Stimulated activated CD8-positive, alpha-beta memory T cell treated with anti-CD3 and anti-CD28 coated beads, Interleukin-12 subunit alpha, Interleukin-12 subunit beta, amount 100 ng/mL, for 1 hour (primary cell): ENCODE data around the gene FZD2.
"Not testable (repeated sequence)": the region's sequence is repeated elsewhere in the genome, so short reads cannot be mapped to it uniquely, and the experiment has no call there.

Source experiments
- DNase-seq: peaks from one replicate; pipeline ENCODE4 v3.0.0-alpha.2; 2020; ENCODE audit warnings: low read depth

Gene FZD2

GRCh38 chr17:44546671-44547606 is 10.3 kb upstream of the FZD2 start:
- DNase-seq = no peak

DNA sequence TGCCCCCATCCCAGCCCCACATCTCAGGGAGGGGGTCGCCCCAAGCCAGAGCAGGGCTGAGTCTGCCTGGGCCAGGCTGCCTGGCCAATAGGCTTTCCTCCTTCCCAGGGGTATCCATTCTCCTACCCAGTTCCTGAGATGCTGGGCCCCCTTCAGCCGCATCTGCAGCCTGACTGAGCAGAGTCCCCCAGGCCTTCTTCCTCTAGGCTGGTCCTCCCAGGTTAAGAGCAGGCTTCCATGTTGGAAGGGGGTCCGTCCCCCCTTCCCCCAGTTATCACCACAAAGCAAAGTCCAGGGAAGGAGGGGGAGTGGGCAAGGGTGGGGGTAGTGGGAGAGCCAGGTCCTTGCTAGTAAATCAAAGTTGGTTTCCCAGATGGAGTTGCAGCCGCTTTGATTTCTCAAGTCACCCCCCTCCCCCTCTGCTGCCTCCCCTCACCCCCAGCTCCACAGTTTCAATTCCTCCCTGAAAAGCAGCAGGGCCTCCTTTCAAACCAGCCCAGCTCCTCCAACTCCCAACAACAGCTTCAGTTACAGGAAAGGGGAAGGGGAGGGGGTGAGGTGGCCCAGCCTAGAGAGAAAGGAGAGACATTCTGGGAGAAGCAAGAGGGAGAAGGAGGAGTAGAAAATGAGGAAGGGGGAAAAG is 9.5 kb upstream of the FZD2 start:
- DNase-seq = no peak

GRCh38 chr17:44548376-44549230 is 8.7 kb upstream of the FZD2 start:
- no peak for DNase-seq

- DNase-seq = no peak
Measured at GRCh38 chr17:44549686-44550085, 7.6 kb upstream of the FZD2 start.

DNA sequence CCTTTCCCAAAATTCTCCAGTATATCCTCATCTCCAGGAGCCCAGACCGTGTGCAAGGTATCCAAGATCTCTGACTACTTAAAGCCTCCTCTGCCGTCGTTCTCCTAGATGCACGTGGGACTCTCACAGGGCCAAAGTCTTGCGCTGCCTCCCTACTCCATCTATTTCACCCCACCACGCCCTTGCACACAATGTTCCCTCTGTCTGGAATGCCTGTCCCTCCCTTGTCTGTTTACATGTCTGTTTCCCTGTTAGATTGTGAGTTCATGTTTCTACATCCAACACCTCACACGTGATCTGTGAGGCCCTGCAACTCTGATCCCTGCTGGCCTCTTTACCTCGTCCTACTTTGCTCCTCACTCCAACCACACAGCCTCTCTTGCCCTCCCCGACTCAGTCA is 4.9 kb upstream of the FZD2 start:
- no peak for DNase-seq

- no peak for DNase-seq
Measured at GRCh38 chr17:44555099-44555498, 2.2 kb upstream of the FZD2 start.

DNA sequence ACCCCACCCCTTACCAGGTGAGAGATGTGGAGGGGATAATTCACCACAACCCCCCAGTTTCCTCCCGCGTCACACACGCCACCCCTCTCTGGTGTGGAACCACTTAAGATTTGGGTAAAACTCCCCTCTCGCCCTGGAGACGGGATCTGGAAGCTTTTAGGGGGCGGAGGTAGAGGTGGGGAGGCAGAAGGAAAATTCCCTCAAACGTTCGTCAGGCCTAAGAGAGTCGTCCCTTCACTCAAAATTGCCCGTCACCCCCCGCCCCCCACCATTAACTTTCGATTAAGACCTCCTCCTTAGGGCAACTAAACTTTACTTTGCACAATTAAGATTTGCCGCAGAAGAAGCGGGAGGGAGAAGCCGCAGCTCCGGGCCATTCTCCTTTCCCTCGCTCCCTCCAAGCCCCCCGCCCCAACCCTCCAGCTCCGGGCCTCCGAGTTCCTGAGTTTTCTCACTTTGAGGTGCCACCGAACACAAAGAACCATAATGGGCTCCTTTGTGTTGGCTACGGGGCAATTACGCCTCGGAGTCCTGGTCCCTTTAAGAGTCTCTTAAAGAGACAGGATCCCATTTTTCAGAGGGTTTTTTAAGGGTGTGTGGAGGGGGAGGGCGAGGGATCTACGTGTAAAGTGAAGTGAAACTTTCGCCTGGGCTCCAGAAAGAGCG is 985 bp upstream of the FZD2 start:
- no peak for DNase-seq

GRCh38 chr17:44557651-44558285 is 484 bp downstream of the FZD2 start:
- DNase-seq = no peak

DNA sequence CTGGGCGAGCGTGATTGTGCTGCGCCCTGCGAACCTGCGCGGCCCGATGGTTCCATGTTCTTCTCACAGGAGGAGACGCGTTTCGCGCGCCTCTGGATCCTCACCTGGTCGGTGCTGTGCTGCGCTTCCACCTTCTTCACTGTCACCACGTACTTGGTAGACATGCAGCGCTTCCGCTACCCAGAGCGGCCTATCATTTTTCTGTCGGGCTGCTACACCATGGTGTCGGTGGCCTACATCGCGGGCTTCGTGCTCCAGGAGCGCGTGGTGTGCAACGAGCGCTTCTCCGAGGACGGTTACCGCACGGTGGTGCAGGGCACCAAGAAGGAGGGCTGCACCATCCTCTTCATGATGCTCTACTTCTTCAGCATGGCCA is 1.0 kb downstream of the FZD2 start:
- DNase-seq = no peak

DNA sequence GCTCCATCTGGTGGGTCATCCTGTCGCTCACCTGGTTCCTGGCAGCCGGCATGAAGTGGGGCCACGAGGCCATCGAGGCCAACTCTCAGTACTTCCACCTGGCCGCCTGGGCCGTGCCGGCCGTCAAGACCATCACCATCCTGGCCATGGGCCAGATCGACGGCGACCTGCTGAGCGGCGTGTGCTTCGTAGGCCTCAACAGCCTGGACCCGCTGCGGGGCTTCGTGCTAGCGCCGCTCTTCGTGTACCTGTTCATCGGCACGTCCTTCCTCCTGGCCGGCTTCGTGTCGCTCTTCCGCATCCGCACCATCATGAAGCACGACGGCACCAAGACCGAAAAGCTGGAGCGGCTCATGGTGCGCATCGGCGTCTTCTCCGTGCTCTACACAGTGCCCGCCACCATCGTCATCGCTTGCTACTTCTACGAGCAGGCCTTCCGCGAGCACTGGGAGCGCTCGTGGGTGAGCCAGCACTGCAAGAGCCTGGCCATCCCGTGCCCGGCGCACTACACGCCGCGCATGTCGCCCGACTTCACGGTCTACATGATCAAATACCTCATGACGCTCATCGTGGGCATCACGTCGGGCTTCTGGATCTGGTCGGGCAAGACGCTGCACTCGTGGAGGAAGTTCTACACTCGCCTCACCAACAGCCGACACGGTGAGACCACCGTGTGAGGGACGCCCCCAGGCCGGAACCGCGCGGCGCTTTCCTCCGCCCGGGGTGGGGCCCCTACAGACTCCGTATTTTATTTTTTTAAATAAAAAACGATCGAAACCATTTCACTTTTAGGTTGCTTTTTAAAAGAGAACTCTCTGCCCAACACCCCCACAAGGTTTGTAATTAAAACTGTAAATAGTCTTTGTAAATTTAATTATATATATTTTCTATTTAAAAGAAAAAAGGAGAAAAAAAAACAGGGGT is 1.7 kb downstream of the FZD2 start:
- no peak for DNase-seq

DNA sequence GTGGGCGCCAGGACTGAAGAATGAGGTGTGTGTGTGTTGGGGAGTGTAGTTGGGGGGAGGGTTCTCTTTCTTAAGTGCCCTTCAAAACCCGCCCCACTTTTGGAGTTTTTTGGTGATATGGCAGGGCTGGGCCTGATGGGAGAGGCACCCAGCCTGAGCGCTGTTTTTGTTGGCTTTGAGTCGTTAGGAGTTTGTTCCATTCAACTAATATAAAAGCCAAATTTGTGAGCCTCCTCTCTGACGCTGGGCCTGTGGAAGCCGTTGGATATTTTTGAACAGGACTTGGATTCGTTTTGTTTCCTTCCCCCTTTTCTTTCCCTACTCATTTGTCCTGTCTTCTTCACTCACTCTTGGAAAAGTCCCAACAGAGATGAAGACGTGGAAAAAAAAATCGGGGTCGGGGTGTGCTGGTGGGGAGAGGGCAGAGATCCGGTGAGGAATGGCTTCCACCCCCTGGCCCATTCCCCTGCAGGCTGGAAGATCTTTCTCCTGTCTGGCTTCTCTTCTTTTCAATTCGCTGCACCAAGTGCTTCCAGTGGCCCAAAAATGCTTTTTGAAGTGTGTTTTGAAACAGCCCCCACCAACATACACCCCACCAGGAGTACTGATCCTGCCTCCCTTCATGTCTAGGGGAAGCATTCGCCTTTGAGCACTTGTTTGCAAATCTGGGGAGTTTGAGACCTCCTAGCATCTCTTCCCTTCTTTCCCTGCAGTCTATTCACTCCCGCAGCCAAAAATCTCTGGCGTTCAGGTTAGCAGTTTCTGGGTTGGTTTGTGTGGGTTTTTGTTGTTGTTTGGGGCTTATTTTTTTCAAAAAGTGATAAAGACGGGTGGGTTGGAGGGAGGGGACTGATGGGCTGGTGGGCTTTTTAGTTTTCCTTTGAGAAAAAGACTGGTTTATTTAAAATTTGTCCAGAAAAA is 2.6 kb downstream of the FZD2 start:
- DNase-seq = no peak

DNA sequence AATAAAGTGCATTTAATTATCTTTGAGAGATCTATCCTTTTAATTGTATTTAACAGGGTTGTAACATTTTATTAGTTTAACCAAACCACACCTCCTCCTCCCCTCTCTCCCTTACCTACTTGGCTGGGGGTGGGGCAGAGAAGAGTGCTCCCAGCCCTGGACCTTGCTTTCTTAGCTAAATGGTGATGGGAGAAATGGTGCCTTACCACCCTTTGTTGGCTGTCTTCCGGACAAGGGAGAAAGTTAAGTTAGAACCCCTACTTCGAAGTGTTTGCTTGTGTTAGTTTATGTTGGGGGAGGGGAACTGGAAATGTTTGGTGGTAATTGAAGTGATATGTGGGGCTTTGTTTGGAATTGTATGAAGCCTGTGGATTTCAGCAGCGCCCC is 3.9 kb downstream of the FZD2 start:
- DNase-seq = no peak

DNA sequence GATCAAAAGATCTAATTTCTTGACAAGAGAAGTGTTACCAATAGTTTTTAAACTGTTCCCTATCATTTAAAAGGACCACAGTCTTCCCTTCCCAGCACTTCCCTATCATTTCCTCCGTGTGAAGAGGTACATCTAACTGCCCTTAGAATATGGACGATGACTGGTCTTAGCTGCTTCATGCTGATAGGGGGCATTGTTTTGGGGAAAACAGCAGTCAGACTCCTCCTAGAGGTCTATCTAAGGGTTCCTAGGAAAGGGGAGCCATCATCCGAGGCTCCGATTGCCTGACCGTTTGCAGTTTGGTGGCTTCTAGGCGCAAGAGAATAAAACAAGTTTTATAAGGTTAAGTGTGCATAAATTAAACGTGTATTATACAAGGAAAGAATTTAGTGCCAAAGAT is 7.1 kb downstream of the FZD2 start:
- no peak for DNase-seq

DNA sequence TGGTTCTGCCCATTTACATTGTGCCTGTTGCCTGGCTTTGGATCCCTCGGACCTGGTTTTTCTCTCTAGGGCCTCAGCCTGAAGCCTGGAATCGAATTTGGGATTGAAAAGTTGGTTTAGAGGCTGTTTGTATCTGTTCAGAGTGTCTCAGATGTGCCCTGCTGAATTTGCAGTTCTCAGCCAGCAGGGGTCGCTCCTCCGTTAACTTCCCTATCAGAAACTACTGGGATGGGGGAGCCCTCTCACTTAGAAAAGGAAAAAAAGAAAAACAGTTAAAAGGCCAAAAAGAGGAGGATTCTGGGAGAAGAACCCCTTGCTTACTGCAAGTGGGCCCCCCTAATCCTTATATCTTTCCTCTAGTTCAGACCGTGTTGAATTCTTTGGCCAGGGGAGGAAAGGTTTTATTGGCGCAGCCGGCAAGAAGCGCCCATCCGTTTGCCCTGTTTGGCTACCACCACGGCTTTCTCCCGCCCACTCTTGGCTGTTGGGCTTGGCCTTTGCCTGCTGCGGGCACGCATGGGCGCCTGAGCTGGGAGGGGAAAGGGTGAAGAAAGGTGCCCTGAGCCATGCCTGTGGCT is 8.7 kb downstream of the FZD2 start:
- no peak for DNase-seq

DNA sequence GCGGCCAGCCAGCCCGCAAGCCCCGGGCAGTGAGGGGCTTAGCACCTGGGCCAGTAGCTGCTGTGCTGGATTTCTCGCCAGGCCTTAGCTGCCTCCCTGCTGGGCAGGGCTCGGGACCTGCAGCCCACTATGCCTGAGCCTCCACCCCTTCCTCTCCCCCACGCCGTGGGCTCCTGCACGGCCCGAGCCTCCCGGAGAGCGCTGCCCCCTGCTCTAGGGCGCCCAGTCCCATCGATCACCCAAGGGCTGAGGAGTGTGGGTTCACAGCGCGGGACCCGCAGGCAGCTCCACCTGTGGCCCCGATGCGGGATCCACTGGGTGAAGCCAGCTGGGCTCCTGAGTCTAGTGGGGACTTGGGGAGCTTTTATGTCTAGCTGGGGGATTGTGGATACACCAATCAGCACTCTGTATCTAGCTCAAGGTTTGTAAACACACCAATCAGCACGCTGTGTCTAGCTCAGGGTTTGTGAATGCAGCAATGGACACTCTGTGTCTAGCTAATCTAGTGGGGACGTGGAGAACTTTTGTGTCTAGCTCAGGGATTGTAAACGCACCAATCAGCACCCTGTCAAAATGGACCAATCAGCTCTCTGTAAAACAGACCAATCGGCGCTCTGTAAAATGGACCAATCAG is 11.1 kb downstream of the FZD2 start:
- not testable (repeated sequence) for DNase-seq

DNA sequence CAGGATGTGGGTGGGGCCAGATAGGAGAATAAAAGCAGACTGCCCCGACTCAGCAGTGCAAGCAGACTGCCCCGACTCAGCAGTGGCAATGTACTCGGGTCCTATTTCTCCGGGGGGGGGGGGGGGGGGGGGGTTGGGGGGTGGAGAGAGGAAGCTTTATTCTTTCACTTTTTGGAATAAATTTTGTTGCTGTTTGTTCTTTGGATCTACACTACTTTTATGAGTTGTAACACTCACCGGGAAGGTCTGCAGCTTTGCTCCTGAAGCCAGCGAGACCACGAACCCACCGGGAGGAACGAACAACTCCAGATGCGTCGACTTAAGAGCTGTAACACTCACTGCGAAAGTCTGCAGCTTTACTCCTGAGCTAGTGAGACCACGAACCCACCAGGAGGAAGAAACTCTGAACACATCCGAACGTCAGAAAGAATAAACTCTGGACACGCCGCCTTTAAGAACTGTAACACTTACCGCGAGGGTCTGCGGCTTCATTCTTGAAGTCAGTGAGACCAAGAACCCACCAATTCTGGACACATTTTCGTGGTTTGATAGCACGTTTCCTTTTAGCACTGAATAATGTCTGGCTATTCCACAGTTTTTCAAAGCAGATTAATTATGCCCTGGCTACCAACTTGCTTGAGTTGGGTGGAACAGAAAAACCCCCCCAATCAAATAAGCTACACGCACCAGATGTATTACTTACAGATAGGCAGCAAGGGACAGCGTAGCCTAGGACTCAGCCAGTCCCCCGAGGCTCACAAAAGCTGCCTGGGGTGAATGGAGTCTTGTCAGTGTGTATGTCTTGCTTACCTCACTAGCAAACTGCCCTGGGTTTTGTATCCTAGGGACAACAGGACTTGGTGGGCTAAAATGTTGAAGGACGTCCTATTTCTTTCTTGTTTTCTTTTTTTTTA is 11.9 kb downstream of the FZD2 start:
- DNase-seq = no peak

- DNase-seq = no peak
Measured at GRCh38 chr17:44572801-44573200, 15.5 kb downstream of the FZD2 start.
